Esophagus muscularis mucosa (tissue), 3 donors: ENCODE measurements around the gene CENPX.

Experiments used
- CTCF ChIP-seq, 3 experiments: fragments of 200-600 bp in 2 of 3; fragments of 450-650 bp in 1 of 3; sonication (generic) in 2 of 3; IDR thresholded peaks; one replicate each; pipeline ENCODE4 v1.5.1; 2017 to 2019; ENCODE audit warnings: antibody characterized with exemption in 3 of 3, mild to moderate bottlenecking in 2 of 3, moderate library complexity in 1 of 3
- POLR2A ChIP-seq: fragments of 450-650 bp; IDR thresholded peaks from one replicate; pipeline ENCODE4 v1.6.1; 2017; ENCODE audit warnings: antibody characterized with exemption, moderate library complexity, mild to moderate bottlenecking, low read depth
- POLR2AphosphoS5 ChIP-seq, 2 donors: sonication (generic); formaldehyde crosslinking; IDR thresholded peaks; one replicate each; pipeline ENCODE4 v1.6.1; 2017; ENCODE audit warnings: antibody characterized with exemption in 2 of 2

DNA sequence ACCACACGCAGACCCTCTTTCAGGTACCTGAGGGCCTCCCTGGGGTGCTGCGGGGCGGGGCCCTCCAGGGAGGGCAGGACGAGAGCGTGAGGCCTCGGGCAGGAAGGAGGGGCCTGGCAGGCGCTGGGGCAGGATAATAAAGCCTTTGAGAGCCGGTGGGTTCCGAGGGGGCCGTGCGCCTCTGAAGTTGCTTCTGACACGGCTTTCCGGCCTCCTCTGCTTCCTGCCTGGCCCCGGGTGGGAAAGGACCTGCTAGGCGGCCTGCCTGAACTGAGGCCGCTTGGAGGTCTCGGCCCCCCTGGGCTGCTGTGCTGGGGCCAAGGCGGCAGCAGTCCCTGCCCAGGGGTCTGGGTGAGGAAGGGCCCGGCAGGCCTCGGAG is 10.4 kb downstream of the CENPX start:
- TF ChIP-seq POLR2A, result no peak
- no peak for TF ChIP-seq CTCF (IDR thresholded peaks at IDR 0.05)
- TF ChIP-seq POLR2AphosphoS5 (IDR thresholded peaks at IDR 0.05), result no peak
